CD4-positive, alpha-beta T cell (primary cell): ENCODE data around the gene ERCC2. TPM values are rescaled to one million over a fixed set of nuclear protein-coding genes. Genes with fewer than 3 reads are reported as not detected.

Experiments
- ATAC-seq: fragments of 200-7000 bp; cut with Tn5 transposase; one replicate; pipeline ENCODE4 v1.10.0; 2022; ENCODE audit warnings: mild to moderate bottlenecking; ENCODE audit not compliant: poor library complexity
- CTCF ChIA-PET: fragments of 350-600 bp; sonication (Branson Sonifier 250); formaldehyde crosslinking; loops from one replicate; lab custom pipeline; 2021; ENCODE audit warnings: antibody characterized with exemption, inconsistent platforms; lab: Charles Lee
- POLR2A ChIA-PET: fragments of 350-600 bp; sonication (Branson Sonifier 250); formaldehyde crosslinking; loops from one replicate; lab custom pipeline; 2021; ENCODE audit warnings: antibody characterized with exemption, inconsistent platforms; lab: Charles Lee
- DNase-seq, 14 experiments: peaks; one replicate each; pipeline ENCODE4 v3.0.0-alpha.2; 2013 to 2020; ENCODE audit warnings: mixed read lengths in 2 of 14
- H3K27ac ChIP-seq, 2 donors: one replicate each; pipeline versions ENCODE4 v1.5.1 to v1.7.0; 2013; ENCODE audit warnings: low read length in 2 of 2, low read depth in 1 of 2, mild to moderate bottlenecking in 1 of 2
- H3K27me3 ChIP-seq, 2 experiments: 1 replicate in 1 of 2; 2 replicates in 1 of 2; pipeline versions ENCODE4 v1.6.1 to v1.7.0; 2013; ENCODE audit warnings: low read length in 2 of 2, control low read depth in 1 of 2, mild to moderate bottlenecking in 1 of 2, moderate library complexity in 1 of 2; ENCODE audit not compliant: insufficient read depth in 2 of 2, control insufficient read depth in 1 of 2
- H3K36me3 ChIP-seq: one replicate; pipeline ENCODE4 v1.6.1; 2013; ENCODE audit warnings: low read length, control low read depth; ENCODE audit not compliant: insufficient read depth
- H3K4me1 ChIP-seq: one replicate; pipeline ENCODE4 v1.6.1; 2013; ENCODE audit warnings: low read length, control low read depth; ENCODE audit not compliant: insufficient read depth
- H3K4me3 ChIP-seq: one replicate; pipeline ENCODE4 v1.5.1; 2013; ENCODE audit warnings: mild to moderate bottlenecking, low read length, moderate library complexity
- H3K9me3 ChIP-seq, 2 experiments: 1 replicate in 1 of 2; 2 replicates in 1 of 2; pipeline versions ENCODE4 v1.6.1 to v1.7.0; 2013; ENCODE audit warnings: low read length in 2 of 2, mild to moderate bottlenecking in 2 of 2, control low read depth in 1 of 2, moderate library complexity in 1 of 2; ENCODE audit not compliant: control insufficient read depth in 1 of 2, insufficient read depth in 1 of 2
- H3K27ac Mint-ChIP-seq: one replicate; pipeline ENCODE4 v1.8.0; 2020; ENCODE audit warnings: mixed read lengths
- H3K27me3 Mint-ChIP-seq: one replicate; pipeline ENCODE4 v1.8.0; 2021; ENCODE audit warnings: mixed read lengths
- H3K36me3 Mint-ChIP-seq: one replicate; pipeline ENCODE4 v1.8.0; 2021; ENCODE audit warnings: low read depth, mixed read lengths
- H3K4me1 Mint-ChIP-seq: one replicate; pipeline ENCODE4 v1.8.0; 2021; ENCODE audit warnings: low read depth, mixed read lengths
- H3K4me3 Mint-ChIP-seq: one replicate; pipeline ENCODE4 v1.8.0; 2020; ENCODE audit warnings: mild to moderate bottlenecking, mixed read lengths
- H3K9me3 Mint-ChIP-seq: one replicate; pipeline ENCODE4 v1.8.0; 2020; ENCODE audit warnings: mixed read lengths
- intact Hi-C, 2 experiments: fragments of 100-400 bp; cut with DNase I in 1 of 2; cut with micrococcal nuclease in 1 of 2; formaldehyde crosslinking; loops; one replicate each; pipeline versions ENCODE4 v1.15.1 to v1.9.0; 2023 to 2025; cut with DNase I, micrococcal nuclease
- total RNA-seq, 174 experiments: library from RNA in 2 of 174; stranded (reverse) in 2 of 174; gene quantifications; one replicate each; pipeline ENCODE4 v1.2.3 and lab custom pipeline; 2021 to 2026
- TF ChIP-seq, protein P1 (sequence below): fragments of 200-600 bp; IDR thresholded peaks from one replicate; pipeline ENCODE4 v1.8.0; 2022; ENCODE audit warnings: antibody characterized with exemption, mild to moderate bottlenecking

Gene ERCC2
- total RNA-seq, 2 experiments from 2014 or later = 8.7 to 9.6 TPM

DNA sequence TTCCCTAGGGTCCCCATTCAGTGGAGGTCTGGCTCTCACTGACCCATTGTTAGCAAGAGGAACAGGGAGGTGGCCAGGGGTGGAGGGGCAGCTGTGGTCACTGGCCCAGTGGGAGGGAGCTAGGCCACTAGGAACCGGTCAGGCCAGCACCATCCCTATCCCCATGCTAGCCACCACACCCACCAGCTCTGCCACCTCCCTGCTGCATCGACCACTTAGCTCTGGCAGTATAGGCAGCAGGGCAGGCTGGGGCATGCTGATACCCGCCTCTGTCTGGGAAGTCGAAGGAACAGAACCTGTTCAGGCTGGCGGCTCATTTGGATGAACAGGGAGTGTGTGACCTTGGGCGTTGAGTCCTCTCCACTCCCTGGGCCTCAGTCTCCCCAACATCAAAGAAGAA lies 29.8 kb upstream of the ERCC2 start:
- peaks cover 75% of the 10 kb centered on the region for H3K27me3 Mint-ChIP-seq

DNA sequence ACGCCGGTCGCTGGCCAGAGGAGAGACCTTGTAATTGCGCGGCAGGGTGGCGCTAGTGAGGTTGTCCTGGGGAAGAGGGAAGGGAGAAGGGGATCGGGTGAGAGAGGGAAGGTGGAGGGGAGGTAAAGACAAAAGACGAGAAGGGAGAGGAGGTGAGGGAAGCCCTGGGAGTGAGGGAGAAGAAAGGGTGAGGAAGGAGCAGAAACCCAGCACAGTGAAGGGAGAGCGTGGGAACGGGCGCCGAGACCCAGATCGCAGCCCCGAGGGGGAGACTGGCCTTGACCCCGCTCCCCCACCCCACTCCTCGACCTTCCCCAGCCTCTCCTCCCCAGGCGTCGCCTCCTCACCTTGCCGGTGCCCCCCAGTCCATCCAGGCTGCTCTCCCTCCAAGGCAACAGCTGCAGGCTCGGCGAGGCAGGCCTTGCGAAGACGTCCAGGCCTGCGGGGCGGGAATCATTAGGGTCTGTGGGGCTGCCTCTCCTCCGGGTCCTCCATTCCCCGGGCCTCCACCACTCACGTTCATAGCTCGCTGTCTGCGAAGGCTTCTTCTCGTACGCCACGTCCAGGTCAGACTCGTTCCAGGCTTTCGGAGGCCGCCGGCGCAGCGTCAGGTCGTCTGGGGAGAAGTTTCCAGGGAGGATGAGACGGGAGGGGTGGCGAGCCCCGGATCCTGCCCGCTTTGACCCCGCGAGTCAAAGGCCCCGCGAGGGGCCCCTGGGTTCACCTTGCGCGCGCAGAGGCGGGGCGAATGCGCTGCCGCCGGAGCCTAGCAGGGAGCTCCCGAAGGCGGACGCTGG lies 25.6 kb upstream of the ERCC2 start:
- Histone ChIP-seq H3K4me3 (no peak overlapping the region), H3K27me3 (peaks cover 17 to 22% of the 10 kb centered on the region in 2 experiments), H3K9me3 (peaks cover 0 to 3% of the 10 kb centered on the region in 2 experiments), H3K36me3 (no peaks in the 10 kb centered on the region), H3K4me1 (peaks cover 17% of the 10 kb centered on the region), H3K27ac (no peak overlapping the region)
- POLR2A ChIA-PET = no interaction called here
- TF ChIP-seq, protein P1, sequence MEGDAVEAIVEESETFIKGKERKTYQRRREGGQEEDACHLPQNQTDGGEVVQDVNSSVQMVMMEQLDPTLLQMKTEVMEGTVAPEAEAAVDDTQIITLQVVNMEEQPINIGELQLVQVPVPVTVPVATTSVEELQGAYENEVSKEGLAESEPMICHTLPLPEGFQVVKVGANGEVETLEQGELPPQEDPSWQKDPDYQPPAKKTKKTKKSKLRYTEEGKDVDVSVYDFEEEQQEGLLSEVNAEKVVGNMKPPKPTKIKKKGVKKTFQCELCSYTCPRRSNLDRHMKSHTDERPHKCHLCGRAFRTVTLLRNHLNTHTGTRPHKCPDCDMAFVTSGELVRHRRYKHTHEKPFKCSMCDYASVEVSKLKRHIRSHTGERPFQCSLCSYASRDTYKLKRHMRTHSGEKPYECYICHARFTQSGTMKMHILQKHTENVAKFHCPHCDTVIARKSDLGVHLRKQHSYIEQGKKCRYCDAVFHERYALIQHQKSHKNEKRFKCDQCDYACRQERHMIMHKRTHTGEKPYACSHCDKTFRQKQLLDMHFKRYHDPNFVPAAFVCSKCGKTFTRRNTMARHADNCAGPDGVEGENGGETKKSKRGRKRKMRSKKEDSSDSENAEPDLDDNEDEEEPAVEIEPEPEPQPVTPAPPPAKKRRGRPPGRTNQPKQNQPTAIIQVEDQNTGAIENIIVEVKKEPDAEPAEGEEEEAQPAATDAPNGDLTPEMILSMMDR = no peak
- intact Hi-C loops = no loop called here
- ATAC-seq = no peak
- no peak for DNase-seq
- peaks cover 40% of the 10 kb centered on the region for H3K27me3 Mint-ChIP-seq
- H3K9me3 Mint-ChIP-seq = no peaks in the 10 kb centered on the region
- peaks cover 8% of the 10 kb centered on the region for H3K4me1 Mint-ChIP-seq
- CTCF ChIA-PET = interaction anchor here (0.5 kb wide), 1 partner anchor 1537 kb away, joined by 3 read pairs; no protein-coding TSS in a partner anchor
- no peaks in the 10 kb centered on the region for H3K36me3 Mint-ChIP-seq
- no peak overlapping the region for H3K27ac Mint-ChIP-seq
- no peak overlapping the region for H3K4me3 Mint-ChIP-seq

More for the DNA sequence above, 29.8 kb upstream of the ERCC2 start:
- intact Hi-C loops = loop anchor here in 1 of 2 experiments (10.0 kb wide), 2 partner anchors 145 to 465 kb away; partner anchors contain the start of genes FOXA3, MARK4 and SYMPK
- no peaks in the 10 kb centered on the region for H3K36me3 ChIP-seq
- no peak overlapping the region for H3K27ac ChIP-seq
- Mint-ChIP-seq H3K36me3 (no peaks in the 10 kb centered on the region), H3K4me3 (no peak overlapping the region), H3K9me3 (no peaks in the 10 kb centered on the region), H3K27ac (no peak overlapping the region), H3K4me1 (peaks cover 28% of the 10 kb centered on the region)
- DNase-seq (no peak), ATAC-seq (no peak)
- no peak overlapping the region for H3K4me3 ChIP-seq
- peaks cover 0 to 10% of the 10 kb centered on the region in 2 experiments for H3K9me3 ChIP-seq
- POLR2A ChIA-PET = no interaction called here
- H3K27me3 ChIP-seq = peaks cover 43 to 49% of the 10 kb centered on the region in 2 experiments
- H3K4me1 ChIP-seq = peaks cover 41% of the 10 kb centered on the region
- CTCF ChIA-PET = interaction anchor here (0.6 to 1.0 kb wide), 2 partner anchors 79 to 946 kb away, joined by 4 to 5 read pairs; no protein-coding TSS in a partner anchor
- TF ChIP-seq, protein P1 = no peak

DNA sequence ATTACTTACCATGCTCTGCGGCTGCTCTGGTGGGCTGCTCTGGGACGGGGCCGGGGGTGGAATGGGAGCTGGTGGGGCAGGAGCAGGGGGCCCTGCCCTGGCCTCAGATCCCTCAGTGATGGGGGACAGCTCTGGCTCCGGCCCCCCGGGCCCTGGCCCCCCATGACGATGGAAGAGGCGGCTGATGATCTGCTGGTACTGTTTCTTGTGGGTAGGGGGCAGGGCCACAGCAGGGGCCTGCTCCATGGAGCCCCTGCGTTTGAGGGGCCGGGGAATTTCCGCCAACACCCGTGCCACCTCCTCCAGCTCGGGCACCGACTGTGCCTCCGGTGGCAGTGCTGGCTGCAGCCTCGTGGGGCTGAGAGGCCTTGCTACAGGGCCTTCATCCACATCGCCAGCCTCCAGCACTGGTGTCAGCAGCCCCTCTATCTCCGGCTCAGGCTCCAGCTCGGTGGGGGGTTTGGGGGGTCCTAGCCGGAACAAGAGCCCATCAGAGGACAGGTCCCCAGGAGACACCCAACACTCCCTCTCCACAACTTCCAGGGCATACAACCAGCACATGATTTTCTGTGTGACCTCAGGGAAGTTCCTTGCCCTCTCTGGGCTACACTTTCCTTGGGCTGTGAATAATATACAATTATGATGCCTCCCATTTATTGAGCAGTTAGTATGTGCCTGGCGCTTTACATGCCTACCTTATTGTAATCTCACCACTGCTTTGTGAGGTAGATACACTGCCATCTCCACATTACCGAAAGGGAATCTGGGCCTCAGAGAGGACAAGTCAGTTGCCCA lies 21.7 kb upstream of the ERCC2 start:
- TF ChIP-seq, protein P1 = no peak
- Histone ChIP-seq H3K4me1 (peaks cover 3% of the 10 kb centered on the region), H3K27ac (no peak overlapping the region), H3K36me3 (no peaks in the 10 kb centered on the region), H3K9me3 (no peaks in the 10 kb centered on the region), H3K27me3 (peaks cover 2 to 11% of the 10 kb centered on the region in 2 experiments), H3K4me3 (no peak overlapping the region)
- H3K9me3 Mint-ChIP-seq = no peaks in the 10 kb centered on the region
- ATAC-seq = no peak
- no peaks in the 10 kb centered on the region for H3K4me1 Mint-ChIP-seq
- no peak overlapping the region for H3K4me3 Mint-ChIP-seq
- H3K36me3 Mint-ChIP-seq = no peaks in the 10 kb centered on the region
- H3K27me3 Mint-ChIP-seq = peaks cover 22% of the 10 kb centered on the region
- POLR2A ChIA-PET = no interaction called here
- intact Hi-C loops = no loop called here
- DNase-seq = no peak
- CTCF ChIA-PET = no interaction called here
- no peak overlapping the region for H3K27ac Mint-ChIP-seq
